Spinal cord (tissue), 10 donors: ENCODE measurements around the gene JAZF1. TPM values are rescaled to one million over a fixed set of nuclear protein-coding genes. Genes with fewer than 3 reads are reported as not detected.
A peak's percentile ranks its signal among the peaks of the same experiment; 100 is the strongest.

ENCODE experiments used
- DNase-seq, 6 donors: peaks; one replicate each; pipeline versions ENCODE4 v3.0.0 to v3.0.0-alpha.2; 2013 to 2015; ENCODE audit warnings: low spot score in 6 of 6, low read depth in 4 of 6
- H3K27ac ChIP-seq: one replicate; pipeline ENCODE4 v1.5.1; 2013; ENCODE audit warnings: low read depth, low read length, control low read depth
- H3K27me3 ChIP-seq: one replicate; pipeline ENCODE4 v1.6.1; 2013; ENCODE audit warnings: low read length; ENCODE audit not compliant: control insufficient read depth, insufficient read depth
- H3K36me3 ChIP-seq: one replicate; pipeline ENCODE4 v1.6.1; 2013; ENCODE audit warnings: low read length; ENCODE audit not compliant: control insufficient read depth, insufficient read depth
- H3K4me1 ChIP-seq: one replicate; pipeline ENCODE4 v1.6.1; 2013; ENCODE audit warnings: low read length; ENCODE audit not compliant: control insufficient read depth, insufficient read depth
- H3K4me3 ChIP-seq: one replicate; pipeline ENCODE4 v1.5.1; 2013; ENCODE audit warnings: low read depth, low read length, control low read depth
- H3K9me3 ChIP-seq: one replicate; pipeline ENCODE4 v1.6.1; 2013; ENCODE audit warnings: low read length; ENCODE audit not compliant: control insufficient read depth, insufficient read depth
- WGBS: methylation state at CpG from one replicate; pipeline ENCODE4 v1.1.5; 2013; ENCODE audit warnings: missing lambda C conversion rate; ENCODE audit not compliant: insufficient coverage; 5-methylcytosine and 5-hydroxymethylcytosine counted together
- polyA plus RNA-seq, 2 donors: library from polyadenylated mRNA; unstranded; fragments of 120-200 nt; gene quantifications; one replicate each; pipeline ENCODE4 v1.2.1, GENCODE V29; 2013; ENCODE audit not compliant: insufficient read length in 2 of 2
- total RNA-seq, 2 donors: library from RNA; depleted of rRNA in 1 of 2; stranded (reverse); fragments of 120-200 nt in 1 of 2; fragments of >200 nt in 1 of 2; gene quantifications; one replicate each; pipeline versions ENCODE4 v1.2.3 to v1.2.4, GENCODE V29; 2013 to 2014
- donor health status: healthy.

JAZF1 gene
- total and polyA plus RNA-seq, 4 donors, result 20.7 to 66.0 (median 50.5) TPM

- Histone ChIP-seq H3K4me1 (peaks cover 11% of the 10 kb centered on the region), H3K27ac (no peak overlapping the region), H3K9me3 (no peaks in the 10 kb centered on the region), H3K36me3 (no peaks in the 10 kb centered on the region), H3K27me3 (no peaks in the 10 kb centered on the region), H3K4me3 (no peak overlapping the region)
- DNase-seq, result no peak
Measured at GRCh38 chr7:28067171-28067570, 113.4 kb downstream of the JAZF1 start.

DNA sequence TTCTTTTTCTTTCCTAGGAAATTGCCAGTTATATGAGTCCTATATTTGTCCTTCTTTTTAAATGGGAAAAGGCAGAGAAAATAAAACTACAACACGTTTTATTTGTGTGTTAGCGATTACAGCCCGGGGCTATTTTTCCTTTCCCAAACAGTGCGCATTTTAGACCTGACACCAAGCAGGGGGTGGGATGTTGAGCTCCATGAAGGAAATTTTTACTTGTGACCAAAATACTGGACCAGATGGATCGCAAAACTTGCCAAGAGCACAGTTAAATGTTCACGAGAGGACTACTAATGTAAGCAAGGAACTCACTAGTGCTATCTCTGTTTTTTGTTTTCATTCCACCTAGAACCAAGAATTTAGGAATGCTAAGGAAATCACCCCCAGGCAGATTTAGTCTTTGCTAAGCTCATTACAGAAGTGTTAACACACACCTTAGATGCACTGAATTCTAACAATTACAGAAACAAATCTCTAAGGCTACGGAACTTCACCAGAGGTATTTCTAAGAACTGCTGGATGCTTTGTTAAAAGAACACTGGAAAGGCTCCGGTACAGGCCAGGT lies 114.8 kb downstream of the JAZF1 start:
- no peak overlapping the region for H3K27ac ChIP-seq
- no peaks in the 10 kb centered on the region for H3K9me3 ChIP-seq
- peaks cover 11% of the 10 kb centered on the region for H3K4me1 ChIP-seq
- no peaks in the 10 kb centered on the region for H3K27me3 ChIP-seq
- peak in 1 of 6 donors; percentile 73 for DNase-seq
- H3K36me3 ChIP-seq, result no peaks in the 10 kb centered on the region
- 52% methylated on average over 4 of the region's 8 CpGs for WGBS
- H3K4me3 ChIP-seq, result no peak overlapping the region

DNA sequence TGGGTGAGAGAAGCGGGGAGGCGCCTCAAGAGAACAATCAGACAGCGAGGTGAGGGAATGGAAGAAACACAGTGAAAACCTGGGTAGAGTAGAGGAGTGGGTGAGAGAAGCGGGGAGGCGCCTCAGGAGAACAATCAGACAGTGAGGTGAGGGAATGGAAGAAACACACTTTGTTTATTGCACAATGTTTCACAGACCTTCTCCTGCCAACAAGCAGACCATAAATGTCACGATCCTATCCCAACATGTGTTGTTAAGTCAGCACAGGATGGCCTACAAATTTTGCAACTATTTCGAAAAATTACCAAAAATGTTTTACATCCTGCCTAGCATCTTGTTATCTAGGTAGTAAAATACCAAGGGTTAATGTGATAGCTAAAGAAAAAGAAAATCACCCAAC lies 115.3 kb downstream of the JAZF1 start:
- H3K27ac ChIP-seq, result peak overlapping the region; percentile 43
- WGBS, result 96% methylated on average over 4 of the region's 7 CpGs
- no peaks in the 10 kb centered on the region for H3K9me3 ChIP-seq
- no peak overlapping the region for H3K4me3 ChIP-seq
- H3K36me3 ChIP-seq, result no peaks in the 10 kb centered on the region
- DNase-seq, result no peak
- peaks cover 8% of the 10 kb centered on the region for H3K4me1 ChIP-seq
- no peaks in the 10 kb centered on the region for H3K27me3 ChIP-seq

DNA sequence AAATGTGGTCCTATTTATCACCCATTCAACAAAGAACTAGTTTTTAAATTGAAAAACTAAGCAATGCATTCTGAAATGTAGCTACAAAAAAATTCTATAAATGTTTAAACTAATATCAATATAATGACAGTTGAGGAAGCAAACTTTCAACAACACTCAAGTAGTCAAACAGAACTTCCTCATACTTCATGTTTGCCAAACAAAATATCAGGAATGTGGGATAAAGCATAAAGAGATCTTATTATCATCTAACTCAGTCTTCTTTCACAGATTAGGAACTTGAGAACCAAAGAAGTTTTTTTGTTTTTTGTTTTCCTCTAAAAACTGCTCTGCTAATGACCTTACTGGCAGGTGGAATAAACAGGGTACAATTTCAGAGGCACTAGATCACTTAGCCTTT lies 116.2 kb downstream of the JAZF1 start:
- no peak for DNase-seq
- Histone ChIP-seq H3K36me3 (no peaks in the 10 kb centered on the region), H3K27ac (no peak overlapping the region), H3K4me1 (peaks cover 2% of the 10 kb centered on the region), H3K27me3 (no peaks in the 10 kb centered on the region), H3K4me3 (no peak overlapping the region), H3K9me3 (no peaks in the 10 kb centered on the region)

DNA sequence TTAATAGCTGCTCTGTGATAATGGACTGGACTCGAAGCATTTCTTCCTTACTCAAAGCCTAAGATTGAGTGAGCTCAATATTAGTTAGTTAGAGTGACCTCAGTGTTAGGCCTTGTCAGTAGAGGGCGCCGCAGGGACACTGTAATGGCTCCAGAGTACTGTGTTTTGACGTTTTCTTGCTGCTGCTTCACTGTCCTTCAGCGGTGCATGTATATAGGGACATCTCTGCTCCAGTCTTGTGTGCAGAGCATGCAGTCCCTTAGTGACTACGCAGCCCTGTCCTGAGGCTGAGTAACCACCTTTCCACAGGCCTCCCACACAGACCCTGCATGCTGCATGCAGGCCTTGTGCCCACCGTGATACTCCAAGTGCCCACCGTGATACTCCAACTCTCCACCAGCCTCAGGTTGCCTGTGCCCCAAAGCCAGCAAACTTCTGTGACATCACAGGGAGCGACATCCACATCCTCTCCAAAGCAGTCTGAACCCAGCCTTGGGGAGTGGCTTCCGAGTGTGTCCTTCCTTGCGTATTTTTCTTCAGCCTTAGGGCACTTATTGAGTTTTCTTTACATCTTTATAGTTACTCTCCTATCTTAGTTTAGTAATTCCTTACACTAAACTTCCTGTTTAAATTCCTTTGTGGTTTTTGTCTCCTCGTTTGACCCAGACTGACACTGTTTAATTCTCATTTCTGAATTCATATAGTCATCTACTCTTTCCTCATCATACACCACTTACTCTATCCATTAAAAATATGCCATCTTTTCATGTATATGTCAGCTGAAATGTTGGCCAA lies 118.2 kb downstream of the JAZF1 start:
- Histone ChIP-seq H3K4me3 (no peak overlapping the region), H3K36me3 (no peaks in the 10 kb centered on the region), H3K4me1 (no peaks in the 10 kb centered on the region), H3K9me3 (no peaks in the 10 kb centered on the region), H3K27me3 (no peaks in the 10 kb centered on the region), H3K27ac (no peak overlapping the region)
- DNase-seq, result peak in 3 of 6 donors; percentile 35 to 78 (median 77)
- 50% methylated on average over 8 of the region's 12 CpGs for WGBS

DNA sequence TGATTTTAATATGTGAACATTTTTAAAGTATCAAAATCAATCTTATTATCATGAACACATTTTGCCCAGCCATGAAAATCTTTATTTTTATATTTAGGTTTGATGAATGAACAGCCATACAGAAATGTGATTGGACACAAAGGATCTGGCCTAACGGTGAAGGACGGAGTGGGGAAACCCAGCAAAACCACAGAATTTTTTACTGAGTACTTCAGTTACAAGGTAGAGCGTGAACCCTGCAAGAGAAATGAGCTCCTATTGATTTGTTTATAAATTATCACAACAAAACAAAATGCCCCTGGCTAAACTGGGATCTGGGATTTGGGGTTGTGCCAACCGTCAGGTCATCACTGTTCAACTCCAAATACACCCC lies 118.8 kb downstream of the JAZF1 start:
- no peak overlapping the region for H3K4me3 ChIP-seq
- no peaks in the 10 kb centered on the region for H3K4me1 ChIP-seq
- no peak for DNase-seq
- H3K27me3 ChIP-seq, result no peaks in the 10 kb centered on the region
- H3K9me3 ChIP-seq, result no peaks in the 10 kb centered on the region
- WGBS, result no CpG with 5 or more reads among the region's 4 CpGs
- H3K27ac ChIP-seq, result no peak overlapping the region
- H3K36me3 ChIP-seq, result no peaks in the 10 kb centered on the region

GRCh38 chr7:28060371-28060950 lies 120.1 kb downstream of the JAZF1 start:
- no peaks in the 10 kb centered on the region for H3K36me3 ChIP-seq
- no peak overlapping the region for H3K4me3 ChIP-seq
- no peak for DNase-seq
- no peak overlapping the region for H3K27ac ChIP-seq
- no peaks in the 10 kb centered on the region for H3K27me3 ChIP-seq
- no CpG with 5 or more reads among the region's 1 CpG for WGBS
- H3K4me1 ChIP-seq, result no peaks in the 10 kb centered on the region
- no peaks in the 10 kb centered on the region for H3K9me3 ChIP-seq

DNA sequence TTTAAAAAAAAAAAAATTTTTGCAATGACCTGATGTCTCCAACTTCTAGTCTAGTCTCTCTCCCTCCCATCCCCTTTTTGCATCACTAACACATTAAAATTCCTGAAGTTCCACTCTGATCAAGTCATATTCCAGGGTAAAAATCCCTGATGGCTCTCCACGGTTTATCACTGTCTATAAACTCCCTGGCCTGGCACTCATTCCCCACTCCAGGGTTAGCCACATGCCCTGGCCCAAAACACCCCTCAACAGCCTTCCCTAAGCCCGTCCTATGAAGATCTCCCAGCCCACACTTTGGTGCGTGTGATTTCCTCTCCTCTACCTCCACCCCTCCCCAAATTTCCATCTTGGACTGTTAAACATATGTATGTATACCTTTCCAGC lies 125.4 kb downstream of the JAZF1 start:
- no peaks in the 10 kb centered on the region for H3K4me1 ChIP-seq
- no peaks in the 10 kb centered on the region for H3K36me3 ChIP-seq
- no peaks in the 10 kb centered on the region for H3K9me3 ChIP-seq
- no peak overlapping the region for H3K27ac ChIP-seq
- DNase-seq, result no peak
- H3K27me3 ChIP-seq, result no peaks in the 10 kb centered on the region
- no peak overlapping the region for H3K4me3 ChIP-seq
- WGBS, result 92% methylated on average over 3 of the region's 3 CpGs

DNA sequence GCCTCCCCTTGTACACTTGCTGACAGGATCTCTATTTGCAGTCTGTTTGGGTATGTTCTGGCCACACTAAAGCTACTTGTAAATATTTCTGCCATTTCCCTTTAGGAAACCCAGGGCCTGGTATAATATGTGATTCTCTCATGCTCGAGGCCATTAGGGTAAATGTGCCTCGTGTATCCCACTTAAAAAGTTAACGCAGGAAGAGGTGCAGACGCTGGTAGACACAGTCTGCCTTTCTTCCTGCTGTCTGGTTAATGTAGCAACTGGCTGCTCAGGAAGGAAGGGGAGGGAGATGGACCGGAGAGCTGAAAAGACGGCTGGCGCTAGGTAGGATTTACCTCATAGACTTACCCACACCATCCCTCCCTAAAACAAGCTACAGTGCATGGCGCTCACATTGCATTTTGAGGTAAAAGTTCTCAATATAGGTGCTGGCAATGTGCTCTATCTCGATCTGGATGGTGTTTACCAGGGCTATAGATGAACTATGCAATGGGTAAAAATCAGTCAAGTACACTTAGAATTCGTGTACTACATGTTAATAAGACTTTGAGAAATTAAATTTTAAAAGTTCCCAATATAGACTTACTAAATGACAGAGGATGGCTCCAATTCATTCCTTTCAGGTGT lies 125.9 kb downstream of the JAZF1 start:
- no peaks in the 10 kb centered on the region for H3K4me1 ChIP-seq
- H3K9me3 ChIP-seq, result no peaks in the 10 kb centered on the region
- 46% methylated on average over 3 of the region's 10 CpGs for WGBS
- H3K27me3 ChIP-seq, result no peaks in the 10 kb centered on the region
- H3K4me3 ChIP-seq, result no peak overlapping the region
- H3K36me3 ChIP-seq, result no peaks in the 10 kb centered on the region
- DNase-seq, result no peak
- no peak overlapping the region for H3K27ac ChIP-seq

- Histone ChIP-seq H3K27ac (no peak overlapping the region), H3K4me3 (no peak overlapping the region), H3K9me3 (peaks cover 1% of the 10 kb centered on the region), H3K4me1 (no peaks in the 10 kb centered on the region), H3K36me3 (no peaks in the 10 kb centered on the region), H3K27me3 (no peaks in the 10 kb centered on the region)
- DNase-seq, result no peak
- WGBS, result no CpG with 5 or more reads among the region's 3 CpGs
Measured at GRCh38 chr7:28052933-28053332, 127.7 kb downstream of the JAZF1 start.
